Stimulated activated CD4-positive, alpha-beta T cell treated with anti-CD3 and anti-CD28 coated beads, TNF-alpha, amount 100 ng/mL, for 4 hours (primary cell): ENCODE measurements around the gene MAN2B2.

ENCODE experiments used
- DNase-seq, 3 experiments: peaks; one replicate each; pipeline ENCODE4 v3.0.0-alpha.2; 2020; ENCODE audit warnings: low read depth in 3 of 3

MAN2B2 gene

DNA sequence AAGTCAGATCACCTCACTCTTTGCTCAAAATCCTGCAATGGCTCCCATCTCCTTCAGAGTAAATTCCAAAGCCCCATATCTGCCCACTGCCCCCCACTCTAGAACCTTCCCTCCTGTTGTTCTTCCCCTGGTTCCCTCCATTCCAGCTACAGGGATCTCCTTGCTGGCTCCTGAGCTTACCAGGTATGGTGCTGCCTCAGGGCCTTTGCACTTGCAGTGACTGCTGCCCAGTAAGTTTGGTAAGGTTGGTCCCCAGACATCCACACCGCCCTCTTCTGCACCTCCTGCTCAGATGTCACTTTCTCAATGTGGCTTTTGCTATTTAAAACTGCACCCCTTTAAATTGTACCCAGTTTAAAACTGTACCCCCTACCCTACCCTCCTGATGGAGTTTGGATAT, 7.8 kb upstream of the MAN2B2 start:
- DNase-seq, result no peak

DNA sequence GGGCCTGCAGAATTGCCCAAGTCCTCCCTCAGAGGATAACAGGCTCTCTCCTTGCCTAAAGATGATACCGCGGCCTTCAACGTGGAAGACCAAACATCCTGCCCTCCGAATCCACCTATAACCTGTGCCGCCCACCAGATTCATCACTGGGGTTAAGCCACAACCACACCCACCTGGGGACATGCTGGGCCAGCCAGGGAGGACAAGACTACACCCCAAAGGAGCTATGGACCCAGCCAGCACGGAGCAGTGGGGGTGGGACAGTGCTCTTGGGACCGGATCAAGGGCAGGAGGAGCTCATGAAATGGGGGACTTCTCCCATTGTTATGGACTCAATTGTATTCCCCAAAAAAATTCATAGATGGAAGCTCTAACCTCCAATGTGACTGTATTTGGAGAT, 6.8 kb upstream of the MAN2B2 start:
- DNase-seq, result no peak

DNA sequence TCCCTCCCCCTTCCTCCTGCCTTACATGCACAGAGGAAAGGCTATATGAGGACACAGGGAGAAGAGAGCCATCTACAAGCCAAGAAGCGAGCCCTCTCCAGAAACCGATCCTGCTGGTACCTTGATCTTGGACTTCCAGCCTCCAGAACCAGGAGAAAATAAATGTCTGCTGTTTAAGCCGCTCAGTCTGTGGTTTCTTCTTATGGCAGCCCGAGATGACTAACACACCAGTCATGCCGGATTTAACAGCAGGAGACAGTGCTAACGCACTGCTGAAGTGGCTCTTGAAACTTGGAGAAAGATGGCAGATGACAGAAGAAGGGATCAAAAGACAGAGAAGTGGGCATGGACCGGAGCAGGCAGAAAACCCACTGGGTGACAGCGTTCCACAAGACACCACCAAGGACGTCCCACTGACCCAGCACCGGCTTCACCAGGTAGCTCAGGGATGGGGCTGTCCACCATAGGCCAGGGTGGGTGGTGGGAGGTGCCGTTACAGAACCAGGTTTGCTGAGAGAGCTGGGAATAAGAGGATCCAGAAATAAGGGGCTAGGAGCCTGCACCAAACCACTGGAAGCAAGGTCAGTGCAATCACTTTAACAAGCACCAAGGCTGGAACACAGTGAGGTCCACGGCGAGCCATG, 6.2 kb upstream of the MAN2B2 start:
- DNase-seq, result no peak

DNA sequence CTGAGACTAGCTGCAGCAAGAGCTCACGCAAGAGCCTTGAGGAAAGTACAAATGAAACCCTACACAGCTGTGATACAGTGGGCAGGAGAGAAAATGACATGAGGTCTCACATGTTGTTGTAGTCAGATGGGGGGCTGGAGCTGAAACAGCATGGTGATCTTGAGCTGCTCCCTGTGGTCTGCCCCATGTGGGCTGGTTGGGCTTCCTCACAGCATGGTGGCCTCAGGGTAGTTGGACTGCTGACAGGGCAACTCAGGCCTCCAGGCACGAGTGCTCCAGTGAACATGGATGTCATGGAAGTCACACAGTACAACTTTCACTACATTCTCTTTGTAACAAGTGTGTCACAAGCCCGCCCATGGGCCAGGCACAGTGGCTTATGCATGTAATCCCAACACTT, 3.4 kb upstream of the MAN2B2 start:
- DNase-seq, result no peak

DNA sequence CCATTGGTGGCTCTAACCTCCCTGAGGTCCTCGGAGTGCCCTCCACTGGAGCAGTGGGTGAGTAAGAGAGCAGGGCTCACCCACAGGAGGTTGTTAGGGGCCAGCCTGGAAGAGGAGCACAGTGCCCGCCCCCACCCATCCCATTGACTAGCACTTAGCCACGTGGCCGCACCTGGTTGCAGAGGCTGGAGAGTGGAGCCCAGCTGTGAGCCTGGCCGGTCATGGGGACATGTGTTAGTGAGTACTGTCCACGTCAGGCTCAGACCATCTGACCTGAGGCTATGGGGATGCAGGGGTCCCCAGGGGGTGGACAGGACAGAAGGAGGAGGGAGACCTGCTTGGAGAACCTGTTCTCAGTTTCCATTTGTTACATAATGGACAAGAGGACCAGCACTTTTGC, 1.4 kb upstream of the MAN2B2 start:
- DNase-seq, result no peak

DNA sequence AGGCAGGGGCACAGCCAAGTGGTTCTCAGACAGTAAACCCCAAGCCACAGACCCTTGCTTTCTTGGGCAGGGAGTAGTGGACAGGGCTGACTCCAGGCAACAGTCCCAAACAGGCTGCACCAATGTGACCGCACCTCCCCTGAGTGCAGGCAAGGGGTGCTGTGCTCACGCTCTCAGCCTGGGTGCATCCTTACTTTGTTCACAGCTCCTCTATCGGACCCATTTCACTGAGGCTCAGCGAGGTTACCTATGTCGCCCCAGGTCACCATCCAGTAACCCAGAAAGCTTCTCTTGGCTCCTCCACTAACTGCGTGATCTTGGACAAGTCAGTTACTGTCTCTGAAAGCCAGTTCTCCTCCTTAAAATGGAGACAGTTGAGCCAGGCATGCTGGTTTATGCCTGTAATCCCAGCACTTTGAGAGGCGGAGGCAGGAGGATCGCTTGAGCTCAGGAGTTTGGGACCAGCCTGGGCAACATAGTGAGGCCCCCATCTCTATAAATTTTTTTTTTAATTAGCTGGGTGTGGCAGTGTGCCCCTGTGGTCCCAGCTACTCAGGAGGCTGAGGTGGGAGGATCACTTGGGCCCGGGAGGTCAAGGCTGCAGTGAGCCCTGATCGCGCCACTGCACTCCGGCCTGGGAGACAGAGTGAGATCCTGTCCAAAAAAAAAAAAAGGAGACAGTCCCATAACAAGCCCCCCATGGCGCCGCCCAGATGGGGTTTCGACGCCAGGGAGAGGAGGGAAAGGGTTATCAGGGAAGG, 823 bp upstream of the MAN2B2 start:
- no peak for DNase-seq

DNA sequence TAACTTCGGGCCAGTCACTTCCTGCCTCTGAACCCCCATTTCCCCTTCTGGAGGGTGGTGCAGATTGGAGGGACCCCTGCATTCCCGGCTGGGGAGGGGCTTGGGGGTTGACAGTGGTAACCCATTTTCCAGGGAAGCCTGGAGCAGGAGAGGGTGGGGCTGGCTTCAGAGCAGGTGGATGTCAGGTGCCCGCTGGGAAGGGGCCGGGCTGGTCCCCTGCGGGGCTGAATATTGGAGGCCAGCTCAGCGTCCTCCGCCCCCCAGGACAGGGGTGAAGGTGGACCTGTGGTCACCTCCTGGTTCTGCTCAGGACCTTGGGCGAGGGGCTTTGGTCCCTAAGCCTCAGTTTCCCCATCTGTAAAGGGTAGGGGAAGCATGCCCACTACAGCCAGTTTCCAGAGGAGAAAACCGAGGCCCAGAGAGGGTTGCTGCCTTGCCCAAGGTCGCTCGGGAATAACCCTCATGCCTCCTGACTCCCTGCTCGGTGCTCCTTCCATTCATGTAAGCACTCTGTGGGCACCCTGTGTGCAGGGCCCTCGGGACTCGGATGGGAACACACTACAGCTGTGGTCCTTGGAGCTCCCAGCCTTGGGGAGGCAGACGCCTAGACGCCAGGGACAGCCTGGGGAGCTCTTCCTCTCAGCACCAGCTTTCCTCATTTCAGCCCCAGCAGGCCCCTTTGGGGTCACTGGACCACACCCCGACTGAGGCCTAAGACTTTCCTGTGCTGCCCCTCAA, 683 bp downstream of the MAN2B2 start:
- no peak for DNase-seq

DNA sequence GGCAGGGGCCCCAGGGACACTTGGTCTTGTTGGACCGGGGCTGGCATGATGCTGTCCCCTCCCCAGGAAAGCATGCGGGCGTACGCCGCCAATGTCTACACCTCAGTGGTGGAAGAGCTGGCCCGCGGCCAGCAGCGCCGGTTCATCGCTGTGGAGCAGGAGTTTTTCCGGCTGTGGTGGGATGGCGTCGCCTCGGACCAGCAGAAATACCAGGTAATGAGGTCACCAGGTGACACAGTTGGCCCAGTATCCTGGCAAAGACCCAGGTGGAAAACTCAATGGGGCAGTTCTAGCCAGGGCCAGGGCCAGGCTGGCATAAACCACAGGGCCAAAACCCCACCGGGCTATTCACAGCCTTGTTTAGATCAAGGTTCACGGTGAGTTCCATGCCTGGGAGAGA, 1.5 kb downstream of the MAN2B2 start:
- DNase-seq, result no peak

DNA sequence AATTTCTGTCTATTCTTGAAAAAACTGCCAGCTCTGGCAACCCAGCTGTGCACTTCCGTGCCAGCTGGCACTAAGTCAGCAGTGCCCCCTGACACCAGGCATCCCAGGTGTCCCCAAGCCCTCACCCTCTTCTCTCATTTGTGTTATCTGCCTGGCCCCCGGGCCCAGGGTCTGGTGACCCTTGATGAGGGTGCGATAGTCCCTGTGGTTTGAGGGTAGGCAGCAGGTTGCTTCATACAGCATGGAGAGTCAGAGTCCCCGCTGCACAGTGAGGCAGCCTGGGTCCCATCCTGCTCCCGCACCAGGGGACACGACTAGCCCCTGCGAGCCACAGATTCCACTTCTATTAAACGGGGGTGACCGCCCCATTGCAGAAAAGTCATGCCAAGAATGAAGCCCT, 1.9 kb downstream of the MAN2B2 start:
- DNase-seq, result no peak

DNA sequence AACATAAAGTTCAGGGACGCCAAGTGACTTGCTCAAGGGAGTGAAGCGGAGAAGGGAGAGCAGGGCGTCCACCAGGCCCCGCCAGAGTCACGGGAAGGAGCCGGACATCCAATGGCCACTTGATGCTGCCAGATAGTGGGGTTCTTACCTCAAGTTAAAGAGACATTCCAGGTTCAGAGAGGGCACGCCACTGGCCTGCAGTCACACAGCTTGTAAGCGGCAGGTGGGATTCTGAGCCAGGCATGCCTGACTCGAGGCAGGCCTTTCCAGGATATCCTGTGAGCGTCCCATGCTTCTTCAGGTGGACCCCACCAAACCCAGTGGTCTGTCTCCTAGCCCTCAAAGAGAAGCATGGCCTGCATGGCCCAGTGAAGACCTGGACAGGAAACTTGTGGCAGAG, 2.4 kb downstream of the MAN2B2 start:
- no peak for DNase-seq

DNA sequence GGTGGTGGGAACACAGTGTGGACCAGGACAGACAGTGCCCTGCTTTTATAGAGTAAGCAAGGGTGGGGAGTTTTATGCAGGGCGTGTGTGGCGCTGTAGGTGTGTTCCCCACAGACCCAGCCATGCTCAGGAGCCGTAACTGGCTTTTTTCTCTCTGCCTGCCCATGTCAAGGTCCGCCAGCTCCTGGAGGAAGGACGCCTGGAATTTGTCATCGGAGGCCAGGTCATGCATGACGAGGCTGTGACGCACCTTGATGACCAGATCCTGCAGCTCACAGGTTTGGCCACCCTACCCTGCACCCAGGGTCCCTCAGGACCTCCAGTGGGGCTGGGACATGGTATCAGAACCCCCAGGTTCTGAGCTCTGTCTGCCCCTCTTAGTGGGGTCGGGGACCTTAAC, 3.2 kb downstream of the MAN2B2 start:
- no peak for DNase-seq

DNA sequence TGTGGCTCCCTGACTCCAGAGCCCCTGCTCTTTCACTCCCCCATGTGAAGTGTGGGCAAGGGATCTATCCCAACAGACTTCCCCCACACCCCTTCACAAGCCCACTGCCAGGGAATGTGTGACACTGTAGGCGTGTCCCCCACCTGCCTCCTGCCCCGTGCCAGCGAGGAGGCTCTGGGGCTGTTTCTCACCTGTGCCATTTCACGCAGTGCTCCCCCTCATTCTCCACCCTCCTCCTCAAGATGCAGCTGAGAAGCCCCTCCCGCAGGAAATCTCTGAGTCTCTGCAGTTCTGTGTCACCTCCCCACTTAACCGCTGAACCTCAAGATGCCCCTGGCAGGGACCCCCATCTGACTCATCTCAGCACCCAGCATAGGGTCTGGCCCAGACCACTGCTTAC, 5.4 kb downstream of the MAN2B2 start:
- no peak for DNase-seq

DNA sequence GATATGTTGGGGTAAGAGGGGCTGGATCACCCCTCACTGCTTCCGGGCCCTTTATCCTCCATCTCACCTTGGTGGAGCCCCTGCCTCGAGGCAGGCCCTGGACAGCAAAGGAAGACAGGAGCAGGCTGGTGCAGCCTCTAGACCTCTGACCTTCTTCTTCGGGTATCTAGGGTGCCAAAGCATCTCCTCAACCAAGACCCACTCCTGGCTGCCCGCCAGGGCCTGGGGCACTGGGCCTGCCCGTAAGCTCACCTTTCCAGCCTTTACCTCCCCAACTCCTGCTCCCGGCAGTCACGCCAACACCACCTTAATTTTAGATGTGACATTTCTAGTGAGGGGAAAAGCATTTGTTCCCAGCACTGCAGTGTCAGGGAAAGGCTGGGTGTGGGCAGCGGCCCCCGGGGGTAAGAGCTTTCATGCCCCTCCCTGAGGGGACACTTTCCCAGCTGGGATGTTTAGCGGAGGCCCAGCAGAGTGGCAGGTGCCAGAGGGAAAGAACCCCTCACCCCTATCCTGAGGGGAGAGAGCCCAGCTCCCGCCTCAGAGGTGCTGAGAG, 6.7 kb downstream of the MAN2B2 start:
- DNase-seq, result no peak

DNA sequence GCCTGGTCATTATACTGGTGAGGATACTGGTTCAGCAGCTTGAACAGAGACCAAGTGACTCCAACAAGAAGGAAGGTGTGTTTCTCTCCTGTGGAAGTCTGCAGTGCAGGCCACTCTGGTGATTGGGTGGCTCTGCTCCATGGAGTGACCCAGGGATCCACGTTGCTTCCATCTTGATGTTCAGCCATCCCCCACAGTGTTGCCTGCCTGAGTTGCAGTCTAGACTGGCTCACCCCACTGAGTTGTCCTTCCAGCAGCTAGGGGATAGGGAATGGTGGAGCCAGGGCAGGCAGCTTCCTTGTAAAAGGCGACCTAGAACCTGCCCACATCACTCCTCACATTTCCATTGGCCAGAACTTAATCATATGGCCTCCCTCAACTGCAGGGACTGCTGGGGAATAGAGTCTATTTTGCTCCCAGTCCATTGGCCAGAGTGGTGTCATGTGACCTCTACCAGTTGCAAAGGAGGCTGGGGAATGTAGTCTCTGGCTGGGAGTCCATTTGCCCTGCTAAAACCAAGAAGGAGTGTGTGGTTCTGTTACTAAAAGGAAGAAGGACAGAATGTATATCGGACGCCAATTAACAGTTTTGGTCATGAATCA, 8.0 kb downstream of the MAN2B2 start:
- DNase-seq, result no peak

DNA sequence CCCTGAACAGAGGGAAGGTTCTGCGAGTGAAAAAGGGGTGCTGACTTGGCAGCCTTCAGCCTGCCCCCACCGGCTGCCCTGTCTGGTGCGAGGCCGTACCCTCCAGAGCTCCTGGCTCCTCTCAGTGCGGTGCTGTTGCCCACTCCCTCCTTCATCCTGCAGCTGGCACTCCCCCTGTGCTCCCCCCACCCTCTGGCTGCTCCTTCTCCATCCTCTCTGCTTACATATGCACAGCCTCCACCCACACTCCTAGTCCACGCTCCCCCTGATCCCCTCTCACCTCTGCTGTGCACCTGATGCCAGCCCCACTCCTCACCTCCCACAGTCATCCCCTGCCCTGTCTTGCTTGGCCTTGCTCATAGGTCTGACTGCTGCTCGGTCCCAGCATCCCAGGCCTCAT, 9.9 kb downstream of the MAN2B2 start:
- DNase-seq, result no peak

DNA sequence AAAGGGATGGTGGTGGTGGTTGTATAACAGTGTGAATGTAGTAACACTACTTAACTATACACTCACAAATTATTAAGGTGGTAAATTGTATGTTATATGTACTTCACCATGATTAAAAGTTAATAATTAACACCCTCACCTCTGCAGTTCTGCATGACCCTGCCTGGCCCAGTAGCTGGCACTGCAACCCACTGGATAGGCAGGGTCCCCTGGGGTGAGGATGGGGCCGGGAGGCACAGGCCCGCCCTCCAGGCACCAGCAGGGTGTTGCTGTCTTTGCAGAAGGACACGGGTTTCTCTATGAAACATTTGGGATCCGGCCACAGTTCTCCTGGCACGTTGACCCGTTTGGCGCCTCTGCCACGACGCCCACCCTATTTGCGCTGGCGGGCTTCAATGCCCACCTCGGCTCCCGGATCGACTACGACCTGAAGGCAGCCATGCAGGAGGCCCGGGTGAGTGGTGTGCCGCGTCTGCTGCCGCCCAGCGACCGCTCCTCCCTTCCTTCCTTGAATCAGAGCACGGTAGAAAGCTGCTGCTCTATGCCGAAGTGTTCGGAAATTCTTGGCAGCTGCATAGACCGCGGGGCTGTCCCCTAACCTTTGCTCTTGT, 11.8 kb downstream of the MAN2B2 start:
- DNase-seq, result no peak

DNA sequence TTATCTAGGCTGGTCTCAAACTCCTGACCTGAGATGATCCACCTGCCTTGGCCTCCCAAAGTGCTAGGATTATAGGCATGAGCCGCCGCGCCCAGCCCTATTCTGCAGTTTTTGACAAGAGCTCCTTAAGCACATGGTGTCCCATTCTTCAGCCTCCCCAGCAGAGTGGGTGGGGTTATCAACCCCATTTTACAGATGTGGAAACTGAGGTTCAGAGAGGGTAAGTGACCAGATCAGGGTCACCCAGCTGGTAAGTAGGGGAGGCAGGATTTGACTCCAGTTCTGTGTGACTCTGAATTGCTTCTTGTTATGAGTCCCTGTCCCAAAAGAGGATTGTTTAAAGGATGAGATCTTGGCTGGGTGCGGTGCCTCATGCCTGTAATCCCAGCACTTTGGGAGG, 14.5 kb downstream of the MAN2B2 start:
- DNase-seq, result no peak

DNA sequence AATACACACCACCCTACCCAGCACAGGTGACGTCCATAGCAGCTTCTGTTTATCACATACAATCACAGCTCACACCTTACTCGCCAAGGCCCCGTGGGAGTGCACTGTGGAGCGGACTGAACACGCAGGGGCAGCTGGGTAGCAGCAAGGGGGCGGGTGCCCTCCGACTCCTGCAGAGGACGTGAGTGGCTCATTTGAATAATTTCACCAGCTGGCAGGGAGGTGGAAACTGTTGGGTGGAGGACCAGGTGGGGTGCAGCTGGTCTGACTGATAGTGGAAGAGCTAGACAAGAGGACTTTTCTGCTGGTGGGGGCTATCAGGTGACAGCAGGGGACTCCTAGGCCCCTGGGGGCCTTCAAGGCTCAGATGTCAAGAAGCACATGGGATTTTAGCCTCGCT, 16.3 kb downstream of the MAN2B2 start:
- no peak for DNase-seq

DNA sequence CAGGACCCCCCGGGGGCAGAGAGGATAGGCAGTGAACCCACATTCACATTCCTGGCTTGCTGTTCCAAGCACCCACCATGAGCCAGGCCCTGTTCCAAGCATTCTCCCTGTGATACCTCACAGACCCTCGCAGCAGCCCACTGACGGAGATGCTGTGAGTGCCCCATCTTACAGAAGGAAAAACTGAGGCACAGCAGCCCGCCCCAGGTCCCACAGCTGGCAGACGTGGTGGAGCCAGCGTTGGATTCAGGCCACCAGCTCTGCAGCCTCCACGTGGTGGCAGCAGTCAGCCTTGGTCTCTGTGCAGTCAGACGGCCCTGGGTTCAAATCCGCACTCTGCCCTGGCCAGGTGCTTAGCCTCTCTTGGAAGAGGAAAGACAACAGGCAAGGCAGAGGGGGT, 16.8 kb downstream of the MAN2B2 start:
- DNase-seq, result no peak

DNA sequence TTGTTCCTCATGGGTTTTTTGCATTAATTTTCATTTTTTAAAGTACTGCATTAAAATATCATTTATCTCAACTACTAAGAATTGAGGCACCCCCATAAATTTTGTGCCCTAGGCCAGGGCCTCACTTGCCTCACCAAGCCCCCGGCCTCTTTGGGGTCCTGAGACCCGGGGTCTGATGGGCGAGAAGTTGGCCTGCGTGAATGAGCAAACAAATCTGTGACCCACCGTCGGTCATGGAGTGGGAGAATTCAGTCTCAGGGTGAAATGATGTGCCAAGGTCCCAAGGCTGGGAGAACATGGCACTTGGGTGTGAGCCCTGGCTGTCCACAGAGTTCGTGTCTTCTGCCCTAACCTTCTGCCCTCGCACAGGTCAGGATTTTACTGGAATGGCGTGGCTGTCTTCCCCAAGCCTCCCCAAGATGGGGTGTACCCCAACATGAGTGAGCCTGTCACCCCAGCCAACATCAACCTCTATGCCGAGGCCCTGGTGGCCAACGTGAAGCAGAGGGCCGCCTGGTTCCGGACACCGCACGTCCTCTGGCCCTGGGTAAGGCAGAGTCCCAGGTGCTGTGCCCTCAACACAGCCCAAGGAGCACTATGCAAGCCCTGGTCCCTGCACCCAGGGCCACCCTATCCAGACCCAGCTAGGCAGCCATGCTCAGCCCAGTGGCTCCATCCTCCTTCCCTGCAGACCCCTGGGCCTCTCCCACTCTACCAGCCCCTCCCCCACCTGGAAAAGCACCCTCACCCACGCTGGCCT, 18.0 kb downstream of the MAN2B2 start:
- DNase-seq, result no peak

DNA sequence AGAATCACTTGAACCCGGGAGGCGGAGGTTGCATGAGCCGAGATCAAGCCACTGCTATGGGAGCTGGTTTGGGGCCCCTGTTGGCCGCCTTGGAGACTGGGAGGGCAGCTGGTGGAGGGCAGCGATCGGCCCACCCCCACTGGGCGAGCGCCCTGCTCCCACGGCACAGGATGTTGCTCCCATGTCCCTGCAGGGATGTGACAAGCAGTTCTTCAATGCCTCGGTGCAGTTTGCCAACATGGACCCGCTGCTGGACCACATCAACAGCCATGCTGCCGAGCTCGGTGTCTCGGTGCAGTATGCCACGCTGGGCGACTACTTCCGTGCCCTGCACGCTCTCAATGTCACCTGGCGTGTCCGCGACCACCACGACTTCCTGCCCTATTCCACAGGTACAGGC, 19.4 kb downstream of the MAN2B2 start:
- DNase-seq, result no peak
